ENCODE data around the gene GJA3.

GJA3 gene

GRCh38 chr13:20150561-20150960, 10.3 kb downstream of the GJA3 start:
- no peak for DNase-seq (ENCODE audit: low read depth)

GRCh38 chr13:20149762-20150161, 11.1 kb downstream of the GJA3 start:
- DNase-seq (ENCODE audit: low read depth) = no peak

- no peak for DNase-seq (ENCODE audit: low read depth)
These were observed 12.2 kb downstream of the GJA3 start for GRCh38 chr13:20148501-20149183.

GRCh38 chr13:20146381-20146780, 14.5 kb downstream of the GJA3 start:
- no peak for DNase-seq (ENCODE audit: low read depth)

GRCh38 chr13:20145521-20145920, 15.3 kb downstream of the GJA3 start:
- DNase-seq (ENCODE audit: low read depth) = no peak

- no peak for DNase-seq (ENCODE audit: low read depth)
These were observed 16.6 kb downstream of the GJA3 start for GRCh38 chr13:20144141-20144850.

GRCh38 chr13:20142927-20143480, 17.8 kb downstream of the GJA3 start:
- DNase-seq (ENCODE audit: low read depth) = no peak

GRCh38 chr13:20142023-20142926, 18.6 kb downstream of the GJA3 start:
- no peak for DNase-seq (ENCODE audit: low read depth)

- no peak for DNase-seq (ENCODE audit: low read depth)
These were observed 19.4 kb downstream of the GJA3 start for GRCh38 chr13:20141238-20142022.

GRCh38 chr13:20140487-20140886, 20.4 kb downstream of the GJA3 start:
- DNase-seq (ENCODE audit: low read depth) = no peak

- no peak for DNase-seq (ENCODE audit: low read depth)
These were observed 23.0 kb downstream of the GJA3 start for GRCh38 chr13:20137875-20138274.

- peak; percentile 26 for DNase-seq (ENCODE audit: low read depth)
These were observed 23.8 kb downstream of the GJA3 start for GRCh38 chr13:20136781-20137703.

- DNase-seq (ENCODE audit: low read depth) = no peak
These were observed 26.1 kb downstream of the GJA3 start for GRCh38 chr13:20134732-20135131.

- DNase-seq (ENCODE audit: low read depth) = no peak
These were observed 28.7 kb downstream of the GJA3 start for GRCh38 chr13:20132052-20132634.

- no peak for DNase-seq (ENCODE audit: low read depth)
These were observed 29.6 kb downstream of the GJA3 start for GRCh38 chr13:20131057-20131832.

- no peak for DNase-seq (ENCODE audit: low read depth)
These were observed 30.2 kb downstream of the GJA3 start for GRCh38 chr13:20130652-20131051.

- no peak for DNase-seq (ENCODE audit: low read depth)
These were observed 30.8 kb downstream of the GJA3 start for GRCh38 chr13:20130012-20130411.

GRCh38 chr13:20129076-20129475, 31.8 kb downstream of the GJA3 start:
- no peak for DNase-seq (ENCODE audit: low read depth)

- DNase-seq (ENCODE audit: low read depth) = no peak
These were observed 32.4 kb downstream of the GJA3 start for GRCh38 chr13:20128459-20128931.

Data from activated T-cell treated with anti-CD3 and anti-CD28 coated beads for 24 hours (primary cell).